Mesothelial cell of epicardium (in vitro differentiated cells): Measurements from ENCODE around the gene FAM174C. TPM values are rescaled to one million over a fixed set of nuclear protein-coding genes. Genes with fewer than 3 reads are reported as not detected.
"Not testable (repeated sequence)": the region's sequence is repeated elsewhere in the genome, so short reads cannot be mapped to it uniquely, and the experiment has no call there.

Experiments
- DNase-seq, 2 experiments: peaks; one replicate each; pipeline ENCODE4 v3.0.0; 2021; ENCODE audit warnings: low spot score in 2 of 2; ENCODE audit not compliant: unreplicated experiment in 2 of 2
- H3K27ac Mint-ChIP-seq: 2 replicates; pipeline ENCODE4 v1.8.0; 2021; ENCODE audit warnings: mixed read lengths
- H3K27me3 Mint-ChIP-seq: 2 replicates; pipeline ENCODE4 v1.8.0; 2021; ENCODE audit warnings: low read depth, mixed read lengths
- H3K36me3 Mint-ChIP-seq: 2 replicates; pipeline ENCODE4 v1.8.0; 2021; ENCODE audit warnings: mixed read lengths
- H3K4me1 Mint-ChIP-seq: 2 replicates; pipeline ENCODE4 v1.8.0; 2021; ENCODE audit warnings: mixed read lengths
- H3K4me3 Mint-ChIP-seq: 2 replicates; pipeline ENCODE4 v1.8.0; 2021; ENCODE audit warnings: mild to moderate bottlenecking, moderate library complexity, mixed read lengths
- H3K9me3 Mint-ChIP-seq: 2 replicates; pipeline ENCODE4 v1.8.0; 2021; ENCODE audit warnings: mixed read lengths
- CTCF ChIP-seq: fragments of 200-600 bp; sonication (generic); IDR thresholded peaks from one replicate; pipeline ENCODE4 v1.5.0; 2021; ENCODE audit warnings: antibody characterized with exemption; ENCODE audit not compliant: unreplicated experiment
- total RNA-seq: library from RNA; stranded (reverse); gene quantifications from 3 replicates; pipeline ENCODE4 v1.2.1, GENCODE V29; 2021

The FAM174C gene
- total RNA-seq, 1 donor from 2014 or later = 24.4 TPM

DNA sequence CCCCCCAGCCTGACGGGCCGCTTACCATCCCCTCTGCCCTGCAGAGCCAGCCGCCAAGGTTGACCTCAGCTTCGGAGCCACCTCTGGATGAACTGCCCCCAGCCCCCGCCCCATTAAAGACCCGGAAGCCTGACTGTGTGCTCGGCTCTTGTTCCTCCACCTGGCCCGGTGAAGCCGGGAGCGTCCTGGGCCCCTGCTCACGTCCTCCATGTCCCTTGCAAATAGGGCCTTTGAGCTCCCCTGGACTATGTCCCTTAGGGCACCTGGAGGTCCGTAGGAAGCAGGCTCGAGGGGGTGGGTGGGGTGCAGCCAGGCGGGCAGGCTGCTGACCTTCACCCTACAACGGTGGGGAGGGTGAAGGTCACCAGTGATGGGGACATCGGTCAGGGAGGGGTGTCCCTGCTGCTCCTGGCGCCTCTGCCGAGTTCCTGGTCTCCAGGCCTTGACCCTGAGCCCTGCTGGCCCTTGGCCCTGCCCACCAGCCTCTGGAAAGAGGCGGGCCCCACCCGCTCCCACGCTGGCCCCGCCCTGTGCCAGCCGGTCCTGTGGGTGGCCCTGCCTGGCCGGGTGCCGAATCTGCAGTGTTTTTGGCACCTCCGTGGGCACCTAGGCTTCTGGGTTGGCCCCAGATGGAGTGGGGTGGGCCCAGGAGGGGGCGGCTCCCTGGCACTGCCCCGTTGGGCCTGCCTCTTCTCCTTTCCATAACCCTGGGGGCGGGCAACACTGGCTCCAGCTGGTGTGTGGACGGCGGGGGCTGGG lies 30.5 kb upstream of the FAM174C start:
- H3K27me3 Mint-ChIP-seq = no peaks in the 10 kb centered on the region
- no peaks in the 10 kb centered on the region for H3K9me3 Mint-ChIP-seq
- peak overlapping the region; percentile 47 for H3K4me3 Mint-ChIP-seq
- H3K4me1 Mint-ChIP-seq = peaks cover 12% of the 10 kb centered on the region
- TF ChIP-seq CTCF = peak; percentile 10
- peak overlapping the region; percentile 77 for H3K27ac Mint-ChIP-seq
- no peak for DNase-seq
- H3K36me3 Mint-ChIP-seq = no peaks in the 10 kb centered on the region

DNA sequence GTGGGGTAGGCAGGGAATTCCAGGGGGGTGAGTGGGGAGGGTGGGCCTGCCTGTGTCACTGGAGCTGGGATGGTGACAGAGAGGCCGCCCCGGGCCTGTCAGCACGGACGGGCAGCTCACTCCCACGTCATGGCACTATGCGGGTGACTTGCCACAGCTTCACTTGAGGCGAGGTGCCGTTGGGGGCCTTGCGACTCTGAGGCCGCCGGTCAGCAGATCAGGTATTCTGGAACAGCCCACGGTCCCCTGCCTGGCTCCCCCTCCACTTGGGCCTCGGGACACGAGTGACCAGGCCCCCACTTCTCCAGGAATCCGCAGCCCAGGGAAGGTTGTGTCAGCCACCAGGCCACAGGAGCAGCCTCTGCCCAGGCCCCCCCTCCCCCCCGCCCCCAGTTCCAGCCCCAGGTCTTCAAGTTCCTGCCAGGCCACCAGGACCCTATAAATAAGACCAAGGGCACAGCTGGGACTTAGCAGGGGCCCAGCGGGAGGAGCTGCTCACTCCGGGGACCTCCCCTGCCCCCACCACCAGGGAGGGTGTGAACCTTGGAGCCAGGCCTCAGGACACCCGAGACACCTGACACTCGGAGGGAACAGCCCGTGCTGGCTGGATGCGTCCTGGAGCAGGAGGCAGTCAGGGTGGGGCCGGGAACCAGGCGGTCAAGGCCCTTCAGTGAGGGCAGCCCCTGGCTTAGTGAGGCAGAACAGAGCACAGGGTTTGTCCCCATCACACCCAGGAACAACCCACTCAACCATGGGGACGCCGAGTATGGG lies 29.7 kb upstream of the FAM174C start:
- Mint-ChIP-seq H3K4me3 (no peak overlapping the region), H3K4me1 (peaks cover 12% of the 10 kb centered on the region), H3K27ac (no peak overlapping the region), H3K27me3 (no peaks in the 10 kb centered on the region), H3K36me3 (no peaks in the 10 kb centered on the region), H3K9me3 (no peaks in the 10 kb centered on the region)
- TF ChIP-seq CTCF = no peak
- DNase-seq = no peak

DNA sequence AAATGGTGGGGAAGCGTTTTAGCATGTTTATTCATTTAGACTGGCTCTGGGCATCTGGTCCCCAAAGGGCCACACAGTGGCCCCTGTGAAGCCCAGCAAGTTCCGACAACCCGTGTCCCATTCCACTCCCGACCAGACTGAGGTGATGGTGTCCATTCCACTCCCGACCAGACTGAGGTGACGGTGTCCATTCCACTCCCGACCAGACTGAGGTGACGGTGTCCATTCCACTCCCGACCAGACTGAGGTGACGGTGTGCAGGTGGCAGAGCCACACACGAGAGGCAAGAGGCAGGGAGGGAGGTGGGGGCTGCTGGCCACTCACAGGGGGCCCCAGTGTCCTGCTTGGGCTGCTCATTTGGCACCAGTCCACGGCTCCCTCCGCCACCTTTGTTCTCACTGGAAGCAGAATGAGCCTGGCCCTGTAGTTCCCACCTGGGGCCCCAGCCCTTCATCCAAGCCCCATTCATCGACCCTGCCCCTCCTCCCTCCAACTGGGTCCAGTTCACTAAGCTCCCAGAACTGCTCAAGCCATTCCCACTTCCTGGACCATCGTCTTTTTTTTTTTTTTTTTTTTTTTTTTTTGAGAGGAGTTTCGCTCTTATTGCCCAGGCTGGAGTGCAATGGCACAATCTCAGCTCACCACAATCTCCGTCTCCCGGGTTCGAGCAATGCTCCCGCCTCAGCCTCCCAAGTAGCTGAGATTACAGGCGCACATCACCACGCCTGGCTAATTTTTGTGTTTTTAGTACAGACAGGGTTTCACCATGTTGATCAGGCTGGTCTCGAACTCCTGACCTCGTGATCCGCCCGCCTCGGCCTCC lies 28.9 kb upstream of the FAM174C start:
- H3K27ac Mint-ChIP-seq, DNase-seq, H3K27me3 Mint-ChIP-seq, H3K9me3 Mint-ChIP-seq, H3K4me3 Mint-ChIP-seq, H3K36me3 Mint-ChIP-seq, H3K4me1 Mint-ChIP-seq: not testable (repeated sequence)

DNA sequence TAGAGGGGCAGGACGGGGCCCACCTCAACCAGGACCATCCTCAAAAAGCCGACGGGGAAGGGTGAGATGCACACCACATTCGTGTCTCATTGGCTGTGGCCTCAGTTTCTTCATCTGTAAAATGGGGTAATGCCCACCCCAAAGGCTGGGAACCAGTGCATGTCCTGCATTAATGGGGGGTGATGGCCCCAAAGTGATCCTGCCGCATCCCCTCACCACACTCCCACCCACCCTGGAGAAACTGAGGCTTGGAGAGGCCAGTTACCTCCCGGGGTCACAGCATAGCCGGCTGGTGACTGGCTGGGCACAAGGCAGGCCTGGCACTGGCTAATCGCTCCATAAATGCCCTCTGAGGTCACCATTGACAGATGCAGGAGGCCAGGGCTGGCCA lies 27.6 kb upstream of the FAM174C start:
- peaks cover 12% of the 10 kb centered on the region for H3K4me1 Mint-ChIP-seq
- no peaks in the 10 kb centered on the region for H3K27me3 Mint-ChIP-seq
- DNase-seq = no peak
- H3K4me3 Mint-ChIP-seq = peak overlapping the region; percentile 20
- no peaks in the 10 kb centered on the region for H3K9me3 Mint-ChIP-seq
- no peak for TF ChIP-seq CTCF
- no peak overlapping the region for H3K27ac Mint-ChIP-seq
- no peaks in the 10 kb centered on the region for H3K36me3 Mint-ChIP-seq

DNA sequence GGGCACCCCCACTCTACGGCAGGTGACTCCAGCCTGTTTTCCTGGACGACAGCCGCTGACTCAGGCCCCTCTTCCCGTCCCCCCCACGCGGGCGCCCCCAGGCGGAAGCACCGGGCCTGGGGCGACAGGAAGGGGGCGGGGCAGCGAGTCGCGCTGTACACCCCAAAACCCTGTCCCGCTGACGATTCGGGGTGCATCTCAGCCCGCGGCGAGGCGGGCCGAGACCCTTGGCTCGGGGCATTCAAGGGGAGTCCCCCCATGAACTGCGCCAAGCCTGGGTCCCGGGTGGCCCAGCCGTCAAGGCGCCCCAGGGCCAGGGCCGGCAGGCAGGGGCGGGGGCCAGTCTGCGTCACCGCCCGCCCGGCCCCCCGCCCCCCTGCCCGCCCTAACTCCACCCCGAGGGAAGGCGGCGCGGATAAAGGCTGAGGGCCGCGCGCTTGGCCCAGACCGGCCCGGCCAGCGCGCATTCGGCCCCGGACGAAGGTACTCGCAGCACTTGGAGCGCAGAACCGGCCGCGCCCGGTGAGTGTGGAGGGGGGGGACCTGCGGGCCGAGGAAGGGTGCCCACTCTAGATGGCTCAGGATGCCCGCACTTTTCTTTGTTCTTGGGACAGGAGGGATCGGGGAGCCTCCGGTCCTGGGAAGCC lies 27.1 kb upstream of the FAM174C start, which contains the start of gene MIDN:
Gene MIDN, plus strand, starts transcription at position 445 of the 647 bp plus-strand sequence. CDS start 1,714 bp downstream, outside the sequence.
- H3K27me3 Mint-ChIP-seq = no peaks in the 10 kb centered on the region
- no peaks in the 10 kb centered on the region for H3K9me3 Mint-ChIP-seq
- H3K4me1 Mint-ChIP-seq = peaks cover 13% of the 10 kb centered on the region
- TF ChIP-seq CTCF = no peak
- DNase-seq = peak in 1 of 2 experiments; percentile 64
- H3K27ac Mint-ChIP-seq = peak within 1 kb of the TSS; percentile 90
- peak within 1 kb of the TSS; percentile 77 for H3K4me3 Mint-ChIP-seq
- H3K36me3 Mint-ChIP-seq = no peaks in the 10 kb centered on the region
